Adrenal gland (tissue), 12 donors: ENCODE measurements around the gene TAF3. TPM values are rescaled to one million over a fixed set of nuclear protein-coding genes. Genes with fewer than 3 reads are reported as not detected.

ENCODE experiments used
- DNase-seq, 7 donors: peaks; one replicate each; pipeline ENCODE4 v3.0.0-alpha.2; 2019 to 2020
- H3K27ac ChIP-seq, 5 donors: fragments of 200-600 bp; sonication (generic) in 4 of 5; 1 replicate in 3 of 5; 2 replicates in 2 of 5; pipeline versions ENCODE4 v1.5.1 to v1.8.0; 2016 to 2020; ENCODE audit warnings: mild to moderate bottlenecking in 1 of 5
- H3K27me3 ChIP-seq: fragments of 200-600 bp; 2 replicates; pipeline ENCODE4 v1.8.0; 2021
- H3K36me3 ChIP-seq, 2 donors: fragments of 200-600 bp; replicated peaks in 1 of 2; 1 replicate in 1 of 2; 2 replicates in 1 of 2; pipeline versions ENCODE4 v1.5.1 to v1.8.0; 2018 to 2022
- H3K4me1 ChIP-seq, 2 donors: fragments of 200-600 bp; replicated peaks in 1 of 2; 1 replicate in 1 of 2; 2 replicates in 1 of 2; pipeline versions ENCODE4 v1.5.1 to v1.8.0; 2018 to 2021
- H3K4me3 ChIP-seq, 4 donors: fragments of 200-600 bp; sonication (generic) in 3 of 4; one replicate each; pipeline ENCODE4 v1.5.1; 2016 to 2018
- H3K9me3 ChIP-seq, 3 donors: fragments of 200-600 bp; sonication (generic) in 1 of 3; replicated peaks in 1 of 3; 1 replicate in 2 of 3; 2 replicates in 1 of 3; pipeline versions ENCODE4 v1.5.1 to v1.8.0; 2016 to 2021
- POLR2A ChIP-seq, 2 donors: fragments of 450-650 bp; IDR thresholded peaks; one replicate each; pipeline ENCODE4 v1.6.1; 2017; ENCODE audit warnings: antibody characterized with exemption in 2 of 2, mild to moderate bottlenecking in 2 of 2, moderate library complexity in 1 of 2
- WGBS, 4 donors: extraction: QIAGEN DNeasy Blood & Tissue Kit in 2 of 4; methylation state at CpG; one replicate each; pipeline versions ENCODE4 v1.1.5 to v1.1.7; 2013 to 2017; 5-methylcytosine and 5-hydroxymethylcytosine counted together
- intact Hi-C, 2 donors: fragments of 100-400 bp; cut with DNase I; formaldehyde crosslinking; loops; one replicate each; pipeline versions ENCODE4 v1.14.1 to v1.15.0; 2022 to 2023
- polyA plus RNA-seq, 3 donors: library from polyadenylated mRNA; stranded (reverse); fragments of 200-250 nt in 2 of 3; fragments of 350-450 nt in 1 of 3; fragmentation: Illumina TruSeq in 1 of 3; extraction: RNeasy Lipid Tissue Mini Kit (QIAGEN cat#74804) in 1 of 3; gene quantifications; one replicate each; pipeline ENCODE4 v1.2.3, GENCODE V29; 2013 to 2014
- total RNA-seq, 9 donors: library from RNA; depleted of rRNA in 4 of 9; stranded (reverse); fragments of >200 nt in 4 of 9; fragments of 120-200 nt in 1 of 9; fragmentation: NEBNext Ultra II Directional in 1 of 9; extraction: Animal tissue kit (Norgen Biotek cat#: 25700) in 1 of 9; gene quantifications; one replicate each; pipeline versions ENCODE4 v1.1.0 to v1.2.4, GENCODE V29; 2013 to 2023
- TF ChIP-seq, protein P1 (sequence below), 6 experiments: fragments of 450-650 bp in 4 of 6; fragments of 200-600 bp in 2 of 6; sonication (generic) in 1 of 6; IDR thresholded peaks; 1 replicate in 5 of 6; 2 replicates in 1 of 6; pipeline versions ENCODE4 v1.5.1 to v1.8.0; 2016 to 2021; ENCODE audit warnings: antibody characterized with exemption in 6 of 6, mild to moderate bottlenecking in 2 of 6, moderate library complexity in 1 of 6
- donor health status: healthy with polysubstance abuse.
- donor health status: Bipolar disorder and iron deficiency.
- donor health status: DM: yes; HTN: yes; CAD: no.
- donor health status: DM: no; HTN: no; CAD: no.
- donor health status: DM: no; HTN: no; CAD: no.
- donor health status: DM: yes; HTN: yes; CAD: no.

Gene TAF3
- total and polyA plus RNA-seq, 12 donors: 3.5 to 16.6 (median 7.6) TPM

DNA sequence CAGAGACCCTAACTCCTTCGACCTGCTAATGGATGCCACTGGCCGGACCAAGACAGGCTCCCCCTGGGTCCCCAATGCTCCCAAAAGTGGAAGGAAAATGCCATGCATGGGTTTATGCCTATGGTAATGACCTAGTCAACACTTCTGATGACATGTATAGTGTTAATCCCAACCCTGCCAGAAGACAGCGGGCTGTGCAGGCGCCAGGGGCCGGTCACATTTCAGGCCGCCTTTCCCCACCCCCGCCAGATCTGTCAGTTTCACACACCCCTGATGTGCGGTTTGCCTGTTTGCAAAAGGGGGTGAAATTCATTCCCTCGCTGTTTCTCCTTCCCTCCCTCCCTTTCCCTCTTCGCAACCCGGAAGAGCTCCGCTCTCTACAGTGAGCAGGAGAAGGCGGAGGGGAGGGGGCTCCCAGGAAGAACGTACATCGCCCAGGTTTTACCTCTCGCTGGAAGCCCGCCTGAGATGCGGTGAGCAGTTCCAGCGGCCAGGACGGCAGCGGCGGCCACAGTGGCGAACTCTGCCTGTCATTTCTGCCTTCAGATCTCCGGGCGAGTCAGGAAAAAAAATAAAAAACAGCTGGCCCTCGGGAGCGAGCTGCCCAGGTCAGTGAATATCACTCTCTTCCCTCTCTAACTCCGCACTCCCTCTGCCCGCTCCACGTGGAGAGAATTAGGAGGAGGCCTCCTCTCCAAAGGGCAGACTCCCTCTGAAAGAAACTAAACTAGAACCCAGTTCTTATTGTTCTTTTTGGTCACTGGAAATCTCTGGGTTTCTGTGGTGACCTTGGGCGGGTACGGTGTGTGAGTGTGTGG lies 226.8 kb downstream of the TAF3 start:
- TF ChIP-seq, protein P1, sequence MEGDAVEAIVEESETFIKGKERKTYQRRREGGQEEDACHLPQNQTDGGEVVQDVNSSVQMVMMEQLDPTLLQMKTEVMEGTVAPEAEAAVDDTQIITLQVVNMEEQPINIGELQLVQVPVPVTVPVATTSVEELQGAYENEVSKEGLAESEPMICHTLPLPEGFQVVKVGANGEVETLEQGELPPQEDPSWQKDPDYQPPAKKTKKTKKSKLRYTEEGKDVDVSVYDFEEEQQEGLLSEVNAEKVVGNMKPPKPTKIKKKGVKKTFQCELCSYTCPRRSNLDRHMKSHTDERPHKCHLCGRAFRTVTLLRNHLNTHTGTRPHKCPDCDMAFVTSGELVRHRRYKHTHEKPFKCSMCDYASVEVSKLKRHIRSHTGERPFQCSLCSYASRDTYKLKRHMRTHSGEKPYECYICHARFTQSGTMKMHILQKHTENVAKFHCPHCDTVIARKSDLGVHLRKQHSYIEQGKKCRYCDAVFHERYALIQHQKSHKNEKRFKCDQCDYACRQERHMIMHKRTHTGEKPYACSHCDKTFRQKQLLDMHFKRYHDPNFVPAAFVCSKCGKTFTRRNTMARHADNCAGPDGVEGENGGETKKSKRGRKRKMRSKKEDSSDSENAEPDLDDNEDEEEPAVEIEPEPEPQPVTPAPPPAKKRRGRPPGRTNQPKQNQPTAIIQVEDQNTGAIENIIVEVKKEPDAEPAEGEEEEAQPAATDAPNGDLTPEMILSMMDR (IDR thresholded peaks at IDR 0.05): no peak
- TF ChIP-seq POLR2A (IDR thresholded peaks at IDR 0.05): no peak
- no peak for DNase-seq
- Histone ChIP-seq H3K27ac (no peak overlapping the region), H3K4me3 (peak overlapping the region in 2 of 4 donors; percentile 11 to 42), H3K27me3 (peaks cover 97% of the 10 kb centered on the region), H3K9me3 (no peaks in the 10 kb centered on the region), H3K4me1 (peaks cover 12 to 22% of the 10 kb centered on the region in 2 donors), H3K36me3 (no peaks in the 10 kb centered on the region)
- intact Hi-C loops: no loop called here
- 4 to 7% (median 6%) methylated on average over 32 of the region's 32 CpGs for whole genome bisulfite sequencing, 4 donors

DNA sequence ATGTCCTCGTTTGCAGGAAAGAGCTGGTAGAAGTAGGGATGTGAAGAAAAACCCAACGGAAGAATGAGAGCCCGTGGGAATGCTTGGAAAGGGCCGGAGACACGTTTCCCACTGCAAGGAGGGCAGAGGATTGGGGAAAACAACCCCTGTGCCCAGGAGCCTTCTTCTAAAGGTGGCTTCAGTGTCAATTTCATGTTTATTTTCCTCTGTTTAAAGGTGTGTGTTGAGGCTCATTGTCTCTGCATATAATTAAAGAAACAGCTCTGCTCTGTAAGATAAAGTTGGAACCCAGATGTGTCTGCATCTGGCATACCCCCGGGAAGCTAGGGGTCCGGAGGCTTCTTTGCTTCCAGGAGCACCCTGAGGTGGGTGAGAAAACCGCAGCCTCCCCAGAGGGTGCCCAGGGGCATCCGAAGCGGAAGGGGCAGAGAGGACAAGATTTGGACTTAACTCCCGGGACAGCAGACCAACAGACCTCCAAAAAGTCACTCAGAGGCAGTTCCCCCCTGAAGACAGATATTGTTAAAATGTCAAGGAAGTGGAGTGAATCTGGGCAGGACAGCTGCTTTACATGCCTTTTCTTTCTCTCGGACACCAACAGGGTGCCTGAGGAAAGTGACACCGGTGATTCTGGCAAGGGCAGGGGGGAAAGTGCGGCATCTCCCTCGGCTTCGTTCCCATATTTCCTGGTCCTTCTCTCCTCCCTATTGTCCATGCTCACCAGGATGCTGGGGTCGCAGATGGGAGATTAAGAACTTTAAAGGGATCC lies 227.6 kb downstream of the TAF3 start:
- peaks cover 20 to 30% of the 10 kb centered on the region in 2 donors for H3K4me1 ChIP-seq
- DNase-seq: peak in 1 of 7 donors; percentile 45
- H3K9me3 ChIP-seq: no peaks in the 10 kb centered on the region
- intact Hi-C loops: no loop called here
- no peak overlapping the region for H3K27ac ChIP-seq
- no peaks in the 10 kb centered on the region for H3K36me3 ChIP-seq
- peaks cover 97% of the 10 kb centered on the region for H3K27me3 ChIP-seq
- 8 to 14% (median 12%) methylated on average over 15 to 17 of the region's 17 CpGs for WGBS, 4 donors
- no peak for TF ChIP-seq POLR2A (IDR thresholded peaks at IDR 0.05)
- TF ChIP-seq, protein P1 (IDR thresholded peaks at IDR 0.05): no peak
- peak overlapping the region in 1 of 4 donors; percentile 42 for H3K4me3 ChIP-seq

DNA sequence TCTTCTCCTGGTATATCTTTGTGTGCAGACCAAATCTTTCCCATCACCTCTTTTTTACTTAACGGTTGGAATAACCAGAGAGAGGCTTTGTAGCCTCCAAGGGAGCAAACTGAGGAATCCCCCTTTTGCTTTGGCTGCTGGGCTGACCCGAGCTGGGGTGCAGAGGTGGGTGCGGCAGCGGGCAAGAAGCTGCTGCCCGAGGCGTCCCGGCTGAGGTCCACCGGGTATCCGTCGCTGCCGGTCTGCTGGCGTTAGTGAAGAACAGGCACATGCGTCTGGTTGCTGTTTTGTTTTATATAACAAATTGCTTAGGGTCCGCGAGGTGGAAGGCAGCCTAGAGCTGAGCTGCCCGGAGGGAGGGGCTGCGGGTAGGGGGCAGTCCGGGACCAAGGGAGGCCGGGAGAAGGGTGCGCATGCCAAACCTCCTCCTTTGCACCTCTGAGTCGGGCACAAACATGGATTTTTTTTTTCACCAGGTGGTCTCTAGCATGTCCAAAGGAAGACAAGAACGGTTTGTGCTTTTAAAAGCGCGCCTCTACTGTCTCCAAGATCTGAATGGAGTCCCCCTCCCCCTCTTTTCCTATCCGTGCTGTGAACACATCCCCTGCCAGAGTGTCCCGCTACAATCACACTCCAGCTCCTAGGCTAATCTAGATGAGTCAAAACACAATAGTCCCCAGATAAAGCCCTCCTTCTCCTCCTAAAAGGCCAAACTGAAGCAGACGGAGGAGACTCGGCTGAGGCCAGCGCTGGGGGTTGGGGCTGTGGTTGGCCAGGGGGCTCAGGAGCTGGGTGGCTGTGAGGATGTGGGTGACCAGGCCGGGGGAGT lies 229.4 kb downstream of the TAF3 start:
- Histone ChIP-seq H3K9me3 (no peaks in the 10 kb centered on the region), H3K36me3 (no peaks in the 10 kb centered on the region), H3K4me3 (no peak overlapping the region), H3K27ac (peak overlapping the region in 1 of 5 donors; percentile 17), H3K4me1 (peaks cover 21 to 37% of the 10 kb centered on the region in 2 donors), H3K27me3 (peaks cover 97% of the 10 kb centered on the region)
- 6 to 12% (median 9%) methylated on average over 21 to 30 of the region's 30 CpGs for WGBS, 4 donors
- intact Hi-C loops: no loop called here
- TF ChIP-seq POLR2A (IDR thresholded peaks at IDR 0.05): no peak
- TF ChIP-seq, protein P1 (IDR thresholded peaks at IDR 0.05): no peak
- DNase-seq: no peak
